ENCODE data around the gene RAPGEF1. TPM values are rescaled to one million over a fixed set of nuclear protein-coding genes. Genes with fewer than 3 reads are reported as not detected.

RAPGEF1 gene
- total and polyA plus RNA-seq, 9 of the 15 experiments (the other 6 are each of a cell fraction or from before 2014, with no cell fraction given): 0.06 to 44.1 (median 19.9) TPM

- no peak overlapping the region for H3K27ac ChIP-seq (ENCODE audit: extremely low read depth, low read depth, low read length)
- ChIA-PET POLR2A (interaction anchor here (0.6 to 1.4 kb wide), 3 partner anchors 12 to 250 kb away, joined by 3 to 4 read pairs (median 3); no protein-coding TSS in a partner anchor), CTCF (ENCODE audit: low intra/inter-chr PET ratio) (no interaction called here)
- H3K27me3 ChIP-seq (ENCODE audit: control insufficient read depth in 2 of 2, insufficient read depth in 2 of 2, low read length in 2 of 2): no peaks in the 10 kb centered on the region
- no peak for ATAC-seq
- H4K20me1 ChIP-seq (replicated peaks; ENCODE audit: control insufficient read depth, insufficient read depth, low read length): peaks cover 43% of the 10 kb centered on the region
- no peak overlapping the region for H3K4me2 ChIP-seq (ENCODE audit: insufficient read depth, low read length)
- BruUV-seq (replicated peaks): no TSS peak
- H3K4me1 ChIP-seq (replicated peaks in 1 of 2; ENCODE audit: control insufficient read depth in 2 of 2, insufficient read depth in 2 of 2, low read length in 2 of 2): peaks cover 24 to 30% of the 10 kb centered on the region in 2 experiments
- H3K9me3 ChIP-seq (replicated peaks; ENCODE audit: control insufficient read depth, insufficient read depth, low read depth, low read length): no peaks in the 10 kb centered on the region
- WGBS (ENCODE audit: insufficient coverage, low coverage, missing lambda C conversion rate): 91% methylated on average over 10 of the region's 12 CpGs
- intact Hi-C loops (cut with micrococcal nuclease) (no loop called here), in situ Hi-C loops (cut with MboI) (no loop called here)
- DNase-seq (ENCODE audit: extremely low read depth in 1 of 4, low spot score in 3 of 4): no peak
- no peak overlapping the region for H3K4me3 ChIP-seq
- peak overlapping the region in 1 of 2 experiments; percentile 24; a peak in 1 of 4 replicates for H3K9ac ChIP-seq (ENCODE audit: insufficient read depth in 1 of 2, low read depth in 2 of 2, low read length in 2 of 2)
- no peak overlapping the region for H2AFZ ChIP-seq (ENCODE audit: low read depth, low read length)
- peaks cover 54% of the 10 kb centered on the region for H3K79me2 ChIP-seq (ENCODE audit: control insufficient read depth, insufficient read depth, low read length)
- peaks cover 4% of the 10 kb centered on the region for H3K9me1 ChIP-seq (ENCODE audit: control insufficient read depth, insufficient read depth, low read length)
- no peak for FAIRE-seq
- TF ChIP-seq ZBTB1 (CRISPR knock-in tag; IDR thresholded peaks at IDR 0.05; ENCODE audit: borderline replicate concordance, low read depth) (no peak), ZNF143 (CRISPR knock-in tag; IDR thresholded peaks at IDR 0.05) (no peak), SMAD1 (IDR thresholded peaks at IDR 0.05; ENCODE audit: low read depth, low read length, partially characterized antibody) (no peak), ZSCAN29 (IDR thresholded peaks at IDR 0.05) (no peak), ZNF24 (IDR thresholded peaks at IDR 0.05) (no peak), NFE2L1 (tag; IDR thresholded peaks at IDR 0.05; ENCODE audit: borderline replicate concordance, low read depth) (no peak), ZBTB17 (CRISPR knock-in tag; IDR thresholded peaks at IDR 0.05) (no peak), NCOA4 (IDR thresholded peaks at IDR 0.05; ENCODE audit: partially characterized antibody) (no peak), ZNF609 (CRISPR knock-in tag; IDR thresholded peaks at IDR 0.05; ENCODE audit: borderline replicate concordance) (no peak), ZNF121 (CRISPR knock-in tag; conservative IDR thresholded peaks at IDR 0.05) (no peak), MBD2 (IDR thresholded peaks at IDR 0.05; ENCODE audit: borderline replicate concordance, low read depth) (no peak)
- H3K36me3 ChIP-seq (ENCODE audit: control insufficient read depth, insufficient read depth, low read length): peaks cover 6% of the 10 kb centered on the region; the same call in 1 of the 3 replicates
Measured at GRCh38 chr9:131737426-131737825, 2.5 kb downstream of the RAPGEF1 start.
